ENCODE measurements around the gene MARCHF7. TPM values are rescaled to one million over a fixed set of nuclear protein-coding genes. Genes with fewer than 3 reads are reported as not detected.

Gene MARCHF7
- total and polyA plus RNA-seq, 10 of the 15 experiments (the other 5 are each of a cell fraction or from before 2014, with no cell fraction given) = 39.4 to 111 (median 66.5) TPM

- FAIRE-seq (no peak), ATAC-seq (peak; percentile 65), DNase-seq (ENCODE audit: low read depth, low spot score) (no peak)
- Histone ChIP-seq H3K79me2 (ENCODE audit: control insufficient read depth, insufficient read depth, low read length) (peaks cover 13% of the 10 kb centered on the region), H3K4me3 (no peak overlapping the region), H2AFZ (ENCODE audit: control insufficient read depth, low read depth, low read length) (no peak overlapping the region), H3K9ac (ENCODE audit: control insufficient read depth, insufficient read depth, low read length) (no peak overlapping the region), H3K4me2 (ENCODE audit: control insufficient read depth, insufficient read depth) (no peak overlapping the region), H3K9me3 (replicated peaks; ENCODE audit: control insufficient read depth, insufficient read depth, low read length) (no peaks in the 10 kb centered on the region), H3K27ac (ENCODE audit: control insufficient read depth, insufficient read depth) (no peak overlapping the region), H4K20me1 (ENCODE audit: control insufficient read depth, insufficient read depth) (no peaks in the 10 kb centered on the region; the same call in 1 of the 2 replicates), H3K4me1 (ENCODE audit: control insufficient read depth, insufficient read depth, low read length) (no peaks in the 10 kb centered on the region), H3K27me3 (replicated peaks in 1 of 2; ENCODE audit: control insufficient read depth in 2 of 2, insufficient read depth in 2 of 2, low read length in 1 of 2) (no peaks in the 10 kb centered on the region), H3K36me3 (ENCODE audit: control insufficient read depth in 2 of 2, insufficient read depth in 2 of 2, low read length in 1 of 2) (peaks cover 0 to 32% of the 10 kb centered on the region in 2 experiments)
- TF ChIP-seq GABPA (IDR thresholded peaks at IDR 0.05; ENCODE audit: low read depth) (no peak), POU2F2 (IDR thresholded peaks at IDR 0.05; ENCODE audit: borderline replicate concordance, low read depth, low read length) (no peak), BCL11A (IDR thresholded peaks at IDR 0.05; ENCODE audit: low read depth, low read length) (no peak), CTCF (IDR thresholded peaks at IDR 0.05 in 2 of 3, conservative IDR thresholded peaks at IDR 0.05 in 1 of 3; ENCODE audit: control insufficient read depth in 2 of 3, extremely low read depth in 1 of 3, insufficient read depth in 1 of 3, low read depth in 3 of 3, low read length in 3 of 3) (peak in 1 of 3 experiments; percentile 17; a peak in 1 of 6 replicates)
- ChIA-PET POLR2A (no interaction called here), CTCF (interaction anchor here (0.7 to 2.5 kb wide), 11 partner anchors 8 to 212 kb away, joined by 3 to 10 read pairs (median 3); partner anchors contain the start of gene MARCHF7), RAD21 (ENCODE audit: unreplicated experiment) (interaction anchor here (1.0 to 1.3 kb wide), 3 partner anchors 9 to 212 kb away, joined by 4 to 10 read pairs (median 7); no protein-coding TSS in a partner anchor), SMC1A (ENCODE audit: uncharacterized antibody, unreplicated experiment) (interaction anchor here (1.2 to 1.5 kb wide), 4 partner anchors 14 to 217 kb away, joined by 4 to 8 read pairs (median 6); no protein-coding TSS in a partner anchor)
- intact Hi-C loops (cut with micrococcal nuclease; ENCODE audit: unreplicated experiment) (no loop called here), in situ Hi-C loops (cut with MboI) (no loop called here)
- no TSS peak for BruUV-seq (replicated peaks)
Measured at GRCh38 chr2:159755788-159756187, 43.5 kb downstream of the MARCHF7 start.

GRCh38 chr2:159758239-159758638 is 45.9 kb downstream of the MARCHF7 start:
- no peaks in the 10 kb centered on the region; the same call in 1 of the 2 replicates for H4K20me1 ChIP-seq (ENCODE audit: control insufficient read depth, insufficient read depth)
- no peak overlapping the region for H2AFZ ChIP-seq (ENCODE audit: control insufficient read depth, low read depth, low read length)
- no peaks in the 10 kb centered on the region for H3K27me3 ChIP-seq (replicated peaks in 1 of 2; ENCODE audit: control insufficient read depth in 2 of 2, insufficient read depth in 2 of 2, low read length in 1 of 2)
- intact Hi-C loops (cut with micrococcal nuclease; ENCODE audit: unreplicated experiment) = no loop called here
- H3K9ac ChIP-seq (ENCODE audit: control insufficient read depth, insufficient read depth, low read length) = no peak overlapping the region
- H3K36me3 ChIP-seq (ENCODE audit: control insufficient read depth in 2 of 2, insufficient read depth in 2 of 2, low read length in 1 of 2) = peaks cover 0 to 16% of the 10 kb centered on the region in 2 experiments
- H3K79me2 ChIP-seq (ENCODE audit: control insufficient read depth, insufficient read depth, low read length) = peaks cover 9% of the 10 kb centered on the region
- ChIA-PET POLR2A (no interaction called here), RAD21 (ENCODE audit: unreplicated experiment) (no interaction called here), CTCF (interaction anchor here (0.8 to 1.1 kb wide), 2 partner anchors 17 to 182 kb away, joined by 3 to 8 read pairs; no protein-coding TSS in a partner anchor), SMC1A (ENCODE audit: uncharacterized antibody, unreplicated experiment) (no interaction called here)
- no peak overlapping the region for H3K4me2 ChIP-seq (ENCODE audit: control insufficient read depth, insufficient read depth)
- H3K9me3 ChIP-seq (replicated peaks; ENCODE audit: control insufficient read depth, insufficient read depth, low read length) = no peaks in the 10 kb centered on the region
- DNase-seq (ENCODE audit: low read depth, low spot score) (no peak), ATAC-seq (no peak), FAIRE-seq (no peak)
- WGBS (ENCODE audit: insufficient coverage, insufficient replicate concordance, low lambda C conversion rate, missing lambda C conversion rate) = 93% methylated on average over 1 of the region's 1 CpG
- H3K4me1 ChIP-seq (ENCODE audit: control insufficient read depth, insufficient read depth, low read length) = no peaks in the 10 kb centered on the region
- BruUV-seq (replicated peaks) = no TSS peak
- H3K4me3 ChIP-seq = no peak overlapping the region
- in situ Hi-C loops (cut with MboI) = no loop called here
- no peak overlapping the region for H3K27ac ChIP-seq (ENCODE audit: control insufficient read depth, insufficient read depth)
- TF ChIP-seq ZNF217 (IDR thresholded peaks at IDR 0.05) (no peak), NRF1 (conservative IDR thresholded peaks at IDR 0.05; ENCODE audit: low read depth, low read length) (no peak), BACH1 (IDR thresholded peaks at IDR 0.05; ENCODE audit: borderline replicate concordance) (no peak), SKIL (IDR thresholded peaks at IDR 0.05; ENCODE audit: low read depth, poor library complexity, severe bottlenecking) (no peak), RFX5 (IDR thresholded peaks at IDR 0.05; ENCODE audit: low read depth, low read length) (no peak), NBN (IDR thresholded peaks at IDR 0.05) (no peak), SREBF1 (IDR thresholded peaks at IDR 0.05; ENCODE audit: low read length) (no peak), GABPA (IDR thresholded peaks at IDR 0.05; ENCODE audit: low read depth) (no peak), CEBPB (IDR thresholded peaks at IDR 0.05; ENCODE audit: borderline replicate concordance in 1 of 2, low read depth in 2 of 2, low read length in 2 of 2) (no peak)

Measured in GM12878 (cell line).